GM21360 (cell line): ENCODE measurements around the gene IDI2.

ENCODE experiments used
- ATAC-seq: cut with Tn5 transposase; IDR thresholded peaks from one replicate; pipeline ENCODE4 v1.9.1; 2021; ENCODE audit warnings: mild to moderate bottlenecking, moderate library complexity; ENCODE audit not compliant: unreplicated experiment

Gene IDI2

GRCh38 chr10:983971-984655, 41.5 kb downstream of the IDI2 start:
- no peak for ATAC-seq

DNA sequence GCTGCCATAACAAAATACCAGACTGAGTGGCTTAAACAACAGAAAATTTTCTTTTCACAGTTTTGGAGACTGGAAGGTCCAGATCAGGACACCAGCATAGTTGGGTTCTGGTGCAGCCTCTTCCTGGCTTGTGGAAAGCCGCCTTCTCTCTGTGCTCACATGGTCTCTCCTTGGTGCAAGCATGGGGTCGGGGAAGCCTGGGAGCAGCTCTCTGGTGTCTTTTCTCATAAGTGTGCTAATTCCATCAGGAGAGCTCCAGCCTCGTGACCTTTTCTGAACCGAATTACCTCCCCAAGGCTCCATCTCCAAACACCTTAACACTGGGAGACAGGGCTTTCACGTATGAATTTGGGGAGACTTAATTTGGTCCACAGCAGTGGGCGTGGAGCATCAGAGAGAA, 42.3 kb downstream of the IDI2 start:
- ATAC-seq: no peak

- ATAC-seq: no peak
Observed at GRCh38 chr10:980468-981093, 45.1 kb downstream of the IDI2 start.

DNA sequence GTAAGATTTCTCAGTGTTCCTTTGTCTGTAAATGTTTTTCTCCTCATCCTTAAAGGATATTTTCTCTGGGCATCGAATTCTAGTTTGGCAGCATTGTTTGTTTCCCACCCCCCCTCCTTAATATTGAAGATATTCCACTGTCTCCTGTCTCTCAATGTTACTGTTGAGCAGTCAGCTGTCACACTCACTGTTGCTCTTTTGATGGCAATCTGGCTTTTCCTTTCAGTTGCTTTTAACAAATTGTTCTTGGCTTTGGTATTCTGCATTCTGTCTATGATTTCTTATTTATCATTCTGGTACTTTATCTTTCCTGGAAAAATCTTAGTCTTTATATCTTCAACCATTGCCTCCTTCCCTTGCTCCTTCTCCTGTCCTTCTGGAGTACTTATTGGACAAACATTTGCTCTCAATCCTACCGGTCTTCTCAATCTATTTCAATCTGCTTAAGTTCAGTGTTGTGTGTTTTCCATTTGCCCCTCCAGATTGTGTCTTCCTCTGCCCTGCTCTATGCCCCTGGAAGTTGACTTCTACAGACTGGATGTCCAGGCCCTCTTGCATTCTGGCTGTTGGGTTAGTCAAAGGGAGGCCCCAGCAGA, 46.7 kb downstream of the IDI2 start:
- no peak for ATAC-seq

DNA sequence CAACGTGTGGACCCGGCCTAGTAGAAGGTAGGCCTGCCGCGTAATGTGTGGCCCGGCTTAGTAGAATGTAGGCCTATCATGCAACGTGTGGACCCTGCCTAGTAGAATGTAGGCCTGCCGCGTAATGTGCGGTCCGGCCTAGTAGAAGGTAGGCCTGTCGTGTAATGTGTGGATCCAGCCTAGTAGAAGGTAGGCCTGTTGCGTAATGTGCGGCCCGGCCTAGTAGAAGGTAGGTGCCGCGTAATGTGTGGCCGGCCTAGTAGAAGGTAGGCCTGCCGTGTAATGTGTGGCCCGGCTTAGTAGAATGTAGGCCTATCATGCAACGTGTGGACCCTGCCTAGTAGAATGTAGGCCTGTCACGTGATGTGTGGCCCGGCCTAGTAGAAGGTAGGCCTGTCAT, 49.3 kb downstream of the IDI2 start:
- ATAC-seq: no peak

GRCh38 chr10:974785-975074, 50.9 kb downstream of the IDI2 start:
- no peak for ATAC-seq

- ATAC-seq: no peak
Observed at GRCh38 chr10:974038-974784, 51.4 kb downstream of the IDI2 start.

GRCh38 chr10:972763-973162, 52.9 kb downstream of the IDI2 start:
- no peak for ATAC-seq

- ATAC-seq: no peak
Observed at GRCh38 chr10:971613-972012, 54.0 kb downstream of the IDI2 start.

DNA sequence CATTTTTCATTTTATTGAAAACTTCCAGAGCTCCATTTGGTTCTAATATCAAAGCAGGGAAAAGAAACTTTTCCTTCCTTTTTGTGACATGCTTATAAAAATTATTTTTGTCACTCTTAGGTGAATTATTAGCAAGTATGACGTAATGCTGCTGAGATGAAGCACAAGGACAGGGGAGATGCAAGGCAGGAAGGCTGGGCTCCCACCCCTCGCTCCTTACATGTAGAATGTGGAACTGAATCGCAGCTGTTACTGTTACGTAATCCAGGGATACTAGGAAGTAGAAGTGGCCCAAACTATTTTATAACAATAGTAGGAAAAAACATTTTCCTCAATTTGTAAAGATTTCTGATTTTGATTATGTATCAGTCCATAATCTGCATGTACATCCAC, 54.5 kb downstream of the IDI2 start:
- no peak for ATAC-seq

DNA sequence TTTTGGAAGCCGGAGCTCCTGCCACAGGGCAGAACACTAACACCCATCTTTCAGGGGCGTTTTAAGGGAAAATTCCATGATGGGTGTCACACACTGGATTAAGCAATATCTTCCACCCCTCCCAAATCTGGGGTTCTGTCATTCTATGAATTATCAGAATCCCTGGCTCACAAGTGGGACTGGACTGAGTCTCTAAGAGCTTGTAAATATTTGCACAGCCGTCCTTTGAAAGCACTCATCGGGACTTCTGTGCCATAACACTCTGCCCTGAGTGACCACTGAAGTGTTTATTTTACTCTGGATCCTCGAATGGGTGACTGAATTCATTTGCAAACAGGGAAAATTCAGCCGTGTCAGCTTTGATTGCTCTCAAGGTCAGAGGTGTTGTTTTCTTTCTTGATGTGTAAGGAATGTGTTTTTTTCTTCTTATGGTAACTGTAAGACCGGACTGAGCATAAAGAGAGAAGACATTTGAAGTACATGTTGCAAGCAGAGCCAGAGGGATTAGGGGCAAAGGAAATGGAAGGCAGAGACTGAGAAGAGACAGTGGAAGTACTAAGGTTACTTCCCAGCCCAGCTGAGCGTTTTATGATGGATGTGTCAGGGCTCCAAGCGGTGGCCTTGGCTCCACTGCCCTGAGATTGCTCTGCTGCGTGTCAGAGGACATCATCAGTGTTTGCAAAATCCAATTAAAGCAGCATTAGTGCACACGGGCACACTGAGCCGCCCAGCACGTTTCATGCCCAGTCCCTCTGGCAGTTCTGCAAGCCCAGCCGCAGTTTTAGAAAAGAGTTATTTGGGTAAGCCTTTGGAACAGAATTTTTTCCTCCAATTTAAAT, 55.1 kb downstream of the IDI2 start:
- ATAC-seq: no peak

DNA sequence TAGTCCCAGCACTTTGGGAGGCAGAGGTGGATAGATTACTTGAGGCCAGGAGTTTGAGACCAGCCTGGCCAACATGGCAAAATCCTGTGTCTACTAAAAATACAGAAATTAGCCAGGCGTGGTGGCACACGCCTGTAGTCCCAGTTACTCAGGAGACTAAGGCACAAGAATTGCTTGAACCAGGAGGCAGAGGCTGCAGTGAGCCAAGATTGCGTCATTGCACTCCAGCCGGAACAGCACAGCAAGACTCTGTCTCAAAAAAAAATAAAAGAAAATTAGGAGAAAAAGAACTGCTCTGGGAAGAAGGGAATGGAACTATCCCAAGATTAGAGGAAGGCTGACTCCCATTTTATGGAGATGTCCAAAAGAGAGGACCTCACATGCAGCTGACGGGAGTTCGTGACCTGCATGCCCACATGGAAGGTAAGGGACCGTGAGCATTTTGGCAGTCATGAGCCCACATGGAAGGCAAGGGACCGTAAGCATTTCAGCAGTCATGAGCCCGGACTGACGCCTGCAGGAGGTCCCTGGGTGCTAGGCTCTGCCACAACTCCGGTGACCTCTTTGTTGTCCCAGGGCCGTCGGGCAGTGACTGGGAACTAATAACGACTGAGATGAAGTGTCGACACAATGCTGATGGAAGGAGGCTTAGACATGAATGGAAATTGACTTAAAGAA, 56.0 kb downstream of the IDI2 start:
- ATAC-seq: no peak
